Colonic mucosa (tissue), 4 donors: ENCODE measurements around the gene POGLUT2. TPM values are rescaled to one million over a fixed set of nuclear protein-coding genes. Genes with fewer than 3 reads are reported as not detected.
"Not testable (repeated sequence)": the region's sequence is repeated elsewhere in the genome, so short reads cannot be mapped to it uniquely, and the experiment has no call there.

Experiments
- DNase-seq: peaks from one replicate; pipeline ENCODE4 v3.0.0-alpha.2; 2020
- H3K27ac ChIP-seq: fragments of 200-600 bp; one replicate; pipeline ENCODE4 v1.8.0; 2021
- H3K27me3 ChIP-seq: fragments of 200-600 bp; one replicate; pipeline ENCODE4 v1.8.0; 2021
- H3K36me3 ChIP-seq: fragments of 200-600 bp; one replicate; pipeline ENCODE4 v1.8.0; 2021
- H3K4me1 ChIP-seq: fragments of 200-600 bp; one replicate; pipeline ENCODE4 v1.8.0; 2021; ENCODE audit warnings: mild to moderate bottlenecking
- H3K4me3 ChIP-seq: fragments of 200-600 bp; one replicate; pipeline ENCODE4 v1.8.0; 2021
- H3K9ac ChIP-seq, 2 donors: one replicate each; pipeline ENCODE4 v1.7.0; 2013; ENCODE audit warnings: control low read depth in 2 of 2, low read depth in 2 of 2, low read length in 2 of 2
- H3K9me3 ChIP-seq: fragments of 200-600 bp; one replicate; pipeline ENCODE4 v1.8.0; 2021
- intact Hi-C: fragments of 100-400 bp; cut with DNase I; formaldehyde crosslinking; loops from one replicate; pipeline ENCODE4 v1.14.1; 2022
- total RNA-seq, 2 donors: library from RNA; stranded (reverse); fragmentation: NEBNext Ultra II Directional in 1 of 2; extraction: Animal tissue kit (Norgen Biotek cat#: 25700) in 1 of 2; gene quantifications; one replicate each; pipeline ENCODE4 v1.2.1, GENCODE V29; 2021
- TF ChIP-seq, protein P1 (sequence below): fragments of 200-600 bp; IDR thresholded peaks from one replicate; pipeline ENCODE4 v1.8.0; 2022; ENCODE audit warnings: antibody characterized with exemption, mild to moderate bottlenecking
- donor health status: healthy.
- donor health status: DM: no; HTN: no; CAD: no.
- donor health status: DM: no; HTN: no; CAD: no.

The POGLUT2 gene
- total RNA-seq, 2 donors from 2014 or later = 1.3 to 2.8 TPM

DNA sequence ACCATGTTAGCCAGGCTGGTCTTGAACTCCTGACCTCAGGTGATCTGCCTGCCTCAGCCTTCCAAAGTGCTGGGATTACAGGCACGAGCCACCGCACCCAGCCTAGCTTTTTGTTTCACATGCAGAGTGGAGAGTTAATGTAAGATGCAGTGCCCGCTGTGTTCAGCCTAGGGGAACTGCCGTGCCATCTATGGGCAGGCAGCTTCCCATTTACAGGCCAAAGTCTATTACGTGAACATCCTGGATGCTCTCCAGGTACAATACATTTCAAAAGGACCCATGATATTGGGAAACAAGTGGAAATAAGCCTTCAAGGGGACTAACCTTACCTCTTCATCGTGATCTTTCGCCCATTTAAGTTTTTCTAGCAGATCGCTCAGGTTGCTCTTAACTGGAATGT, 10.1 kb downstream of the POGLUT2 start:
- intact Hi-C loops = no loop called here
- Histone ChIP-seq H3K27ac (no peak overlapping the region), H3K9ac (no peak overlapping the region), H3K4me1 (no peaks in the 10 kb centered on the region), H3K9me3 (no peaks in the 10 kb centered on the region), H3K36me3 (no peaks in the 10 kb centered on the region), H3K27me3 (no peaks in the 10 kb centered on the region), H3K4me3 (no peak overlapping the region)
- TF ChIP-seq, protein P1, sequence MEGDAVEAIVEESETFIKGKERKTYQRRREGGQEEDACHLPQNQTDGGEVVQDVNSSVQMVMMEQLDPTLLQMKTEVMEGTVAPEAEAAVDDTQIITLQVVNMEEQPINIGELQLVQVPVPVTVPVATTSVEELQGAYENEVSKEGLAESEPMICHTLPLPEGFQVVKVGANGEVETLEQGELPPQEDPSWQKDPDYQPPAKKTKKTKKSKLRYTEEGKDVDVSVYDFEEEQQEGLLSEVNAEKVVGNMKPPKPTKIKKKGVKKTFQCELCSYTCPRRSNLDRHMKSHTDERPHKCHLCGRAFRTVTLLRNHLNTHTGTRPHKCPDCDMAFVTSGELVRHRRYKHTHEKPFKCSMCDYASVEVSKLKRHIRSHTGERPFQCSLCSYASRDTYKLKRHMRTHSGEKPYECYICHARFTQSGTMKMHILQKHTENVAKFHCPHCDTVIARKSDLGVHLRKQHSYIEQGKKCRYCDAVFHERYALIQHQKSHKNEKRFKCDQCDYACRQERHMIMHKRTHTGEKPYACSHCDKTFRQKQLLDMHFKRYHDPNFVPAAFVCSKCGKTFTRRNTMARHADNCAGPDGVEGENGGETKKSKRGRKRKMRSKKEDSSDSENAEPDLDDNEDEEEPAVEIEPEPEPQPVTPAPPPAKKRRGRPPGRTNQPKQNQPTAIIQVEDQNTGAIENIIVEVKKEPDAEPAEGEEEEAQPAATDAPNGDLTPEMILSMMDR = no peak
- DNase-seq = no peak

DNA sequence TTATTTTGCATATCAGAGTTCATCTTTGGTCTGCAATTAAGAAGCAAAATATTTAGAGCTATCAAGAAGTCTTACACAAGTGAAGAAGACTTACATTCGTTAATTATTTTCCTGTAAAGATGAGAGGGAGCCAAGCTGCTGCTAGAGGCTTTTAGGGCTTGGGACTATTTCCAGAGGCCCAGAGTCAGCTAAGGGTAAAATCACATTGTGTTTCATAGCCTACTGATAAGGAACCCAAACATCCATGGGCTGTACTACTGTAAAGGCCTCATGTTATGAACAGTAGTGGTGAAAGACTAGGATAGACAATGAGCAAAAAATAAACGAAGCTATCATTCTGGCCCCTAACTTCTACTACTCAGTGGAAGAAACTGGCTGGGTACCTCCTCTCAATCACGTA, 14.3 kb downstream of the POGLUT2 start:
- no peak for DNase-seq
- no peak overlapping the region for H3K9ac ChIP-seq

DNA sequence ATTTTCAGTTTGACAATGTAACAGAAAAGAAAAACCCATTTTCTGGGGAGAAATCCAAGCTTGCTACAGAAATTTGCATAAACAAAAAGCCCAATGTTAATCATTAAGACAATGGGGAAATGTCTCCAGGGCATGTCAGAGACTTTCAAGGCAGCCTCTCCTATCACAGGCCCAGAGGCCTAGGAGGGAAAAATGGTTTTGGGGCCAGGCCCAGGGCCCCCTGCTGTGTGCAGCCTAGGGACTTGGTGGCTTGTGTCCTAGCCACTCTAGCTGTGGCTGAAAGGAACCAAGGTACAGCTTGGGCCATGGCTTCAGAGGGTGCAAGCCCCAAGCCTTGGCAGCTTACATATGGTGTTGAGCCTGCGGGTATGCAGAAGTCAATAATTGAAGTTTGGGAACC, 17.2 kb downstream of the POGLUT2 start:
- Histone ChIP-seq H3K27me3 (no peaks in the 10 kb centered on the region), H3K27ac (no peak overlapping the region), H3K4me1 (no peaks in the 10 kb centered on the region), H3K9me3 (no peaks in the 10 kb centered on the region), H3K4me3 (no peak overlapping the region), H3K9ac (no peak overlapping the region), H3K36me3 (no peaks in the 10 kb centered on the region)
- TF ChIP-seq, protein P1 = no peak
- intact Hi-C loops = no loop called here
- DNase-seq = no peak

More for the DNA sequence above, 14.3 kb downstream of the POGLUT2 start:
- TF ChIP-seq, protein P1 = no peak
- no peak overlapping the region for H3K4me3 ChIP-seq
- no peaks in the 10 kb centered on the region for H3K9me3 ChIP-seq
- H3K27me3 ChIP-seq = no peaks in the 10 kb centered on the region
- H3K27ac ChIP-seq = no peak overlapping the region
- H3K4me1 ChIP-seq = no peaks in the 10 kb centered on the region
- no peaks in the 10 kb centered on the region for H3K36me3 ChIP-seq
- intact Hi-C loops = no loop called here

DNA sequence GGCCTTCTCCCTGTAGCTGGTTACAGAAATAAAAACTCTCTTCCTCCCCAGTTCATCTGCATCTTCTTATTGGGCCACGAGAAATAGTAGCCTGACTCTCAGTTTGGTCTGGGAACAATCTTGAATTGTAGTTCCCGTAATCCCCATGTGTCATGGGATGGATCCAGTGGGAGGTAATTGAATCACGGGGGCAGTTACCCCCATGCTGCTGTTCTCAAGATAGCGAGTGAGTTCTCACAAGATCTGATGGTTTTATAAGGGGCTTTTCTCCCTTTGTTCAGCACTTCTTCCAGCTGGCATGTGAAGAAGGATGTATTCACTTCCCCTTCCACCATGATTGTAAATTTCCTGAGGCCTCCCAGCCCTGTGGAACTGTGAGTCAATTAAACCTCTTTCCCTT, 18.1 kb downstream of the POGLUT2 start:
- H3K36me3 ChIP-seq, DNase-seq, H3K4me1 ChIP-seq, intact Hi-C loops, H3K9ac ChIP-seq, H3K4me3 ChIP-seq, H3K27me3 ChIP-seq, H3K27ac ChIP-seq, H3K9me3 ChIP-seq: not testable (repeated sequence)

DNA sequence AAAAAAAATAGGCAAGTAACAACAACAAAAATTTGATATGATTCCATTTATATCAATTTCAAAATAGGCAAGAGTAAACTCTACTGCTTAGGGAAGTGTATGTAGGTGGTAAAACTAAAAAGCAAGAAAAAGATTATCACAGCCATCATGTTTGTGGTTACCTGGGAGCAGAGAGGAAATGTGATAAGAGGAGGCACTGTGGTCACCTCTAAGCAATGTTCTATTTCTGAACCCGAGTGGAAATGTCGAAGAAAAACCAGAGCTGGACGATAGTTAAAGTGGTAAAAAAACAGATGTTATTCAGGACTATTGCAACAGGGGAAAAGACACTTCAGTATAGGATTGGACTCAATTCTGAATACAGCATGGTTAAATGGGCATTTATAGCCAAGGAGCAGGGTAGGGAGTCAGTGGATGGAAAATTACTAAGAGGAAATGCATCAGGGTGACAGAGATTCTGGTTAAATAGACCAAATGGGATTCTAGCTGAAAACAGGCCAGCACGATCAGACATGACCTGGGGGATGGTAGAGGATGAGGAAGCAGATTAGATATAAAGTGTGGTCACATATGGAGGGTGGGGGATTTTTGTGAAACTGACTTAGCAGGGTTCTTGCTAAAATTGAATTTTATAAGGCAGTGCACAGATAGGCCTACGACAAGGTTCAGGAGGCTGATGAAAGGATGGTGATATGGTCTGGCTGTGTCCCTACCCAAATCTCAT, 19.2 kb downstream of the POGLUT2 start:
- no peak overlapping the region for H3K27ac ChIP-seq

DNA sequence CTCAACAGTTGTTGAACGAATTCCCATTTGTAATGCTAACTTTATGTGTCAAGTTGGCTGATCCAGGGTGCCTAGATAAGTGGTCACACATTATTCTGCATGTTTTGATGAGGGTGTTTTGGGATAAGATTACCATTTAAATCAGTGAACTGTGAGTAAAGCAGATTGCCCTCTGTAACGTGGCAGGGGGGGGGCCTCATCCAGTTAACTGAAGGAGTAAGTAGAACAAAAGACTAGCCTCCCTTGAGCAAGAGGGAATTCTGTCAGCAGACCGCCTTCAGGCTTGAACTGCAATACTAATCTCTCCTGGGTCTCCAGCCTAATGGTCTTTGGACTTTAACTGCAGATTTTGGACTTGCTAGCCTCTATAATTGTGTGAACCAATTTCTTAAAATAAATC, 21.0 kb downstream of the POGLUT2 start:
- no peak overlapping the region for H3K4me3 ChIP-seq
- H3K27me3 ChIP-seq = no peaks in the 10 kb centered on the region
- no peak overlapping the region for H3K9ac ChIP-seq
- no peaks in the 10 kb centered on the region for H3K36me3 ChIP-seq
- DNase-seq = no peak
- intact Hi-C loops = loop anchor here (10.0 kb wide), 2 partner anchors 67 to 193 kb away; partner anchors contain the start of gene ERCC5
- H3K4me1 ChIP-seq = no peaks in the 10 kb centered on the region
- no peak overlapping the region for H3K27ac ChIP-seq
- TF ChIP-seq, protein P1 = no peak
- no peaks in the 10 kb centered on the region for H3K9me3 ChIP-seq

More for the DNA sequence above, 19.2 kb downstream of the POGLUT2 start:
- no peak for DNase-seq
- intact Hi-C loops = loop anchor here (10.0 kb wide), 2 partner anchors 65 to 195 kb away; partner anchors contain the start of gene ERCC5
- no peaks in the 10 kb centered on the region for H3K36me3 ChIP-seq
- no peak overlapping the region for H3K4me3 ChIP-seq
- H3K9me3 ChIP-seq = no peaks in the 10 kb centered on the region
- no peaks in the 10 kb centered on the region for H3K4me1 ChIP-seq
- no peaks in the 10 kb centered on the region for H3K27me3 ChIP-seq
- TF ChIP-seq, protein P1 = no peak
- no peak overlapping the region for H3K9ac ChIP-seq
